ENCODE measurements around the gene STAB1. TPM values are rescaled to one million over a fixed set of nuclear protein-coding genes. Genes with fewer than 3 reads are reported as not detected.

STAB1 gene
- total RNA-seq, 1 donor from 2014 or later: 67.2 TPM

GRCh38 chr3:52450489-52451236 lies 44.5 kb upstream of the STAB1 start:
- peaks cover 22% of the 10 kb centered on the region for H3K36me3 ChIP-seq
- no peaks in the 10 kb centered on the region for H3K9me3 ChIP-seq (replicated peaks)
- H3K27me3 ChIP-seq (ENCODE audit: low read depth): no peaks in the 10 kb centered on the region
- peak overlapping the region; percentile 86 for H3K4me3 ChIP-seq
- peaks cover 51% of the 10 kb centered on the region for H3K4me1 ChIP-seq
- intact Hi-C loops (cut with micrococcal nuclease): no loop called here
- H3K27ac ChIP-seq (replicated peaks): peak overlapping the region; percentile 97
- TF ChIP-seq CTCF (IDR thresholded peaks at IDR 0.05; ENCODE audit: borderline replicate concordance): no peak
- no peak for DNase-seq

- DNase-seq: peak; percentile 16
- no peaks in the 10 kb centered on the region for H3K27me3 ChIP-seq (ENCODE audit: low read depth)
- intact Hi-C loops (cut with micrococcal nuclease): no loop called here
- peaks cover 22% of the 10 kb centered on the region for H3K36me3 ChIP-seq
- H3K9me3 ChIP-seq (replicated peaks): no peaks in the 10 kb centered on the region
- H3K27ac ChIP-seq (replicated peaks): peak overlapping the region; percentile 97
- H3K4me3 ChIP-seq: peak overlapping the region; percentile 86
- TF ChIP-seq CTCF (IDR thresholded peaks at IDR 0.05; ENCODE audit: borderline replicate concordance): peak; percentile 35
- H3K4me1 ChIP-seq: peaks cover 52% of the 10 kb centered on the region
Observed at GRCh38 chr3:52451237-52452083, 43.7 kb upstream of the STAB1 start.

GRCh38 chr3:52452126-52452525 lies 43.0 kb upstream of the STAB1 start:
- H3K9me3 ChIP-seq (replicated peaks): no peaks in the 10 kb centered on the region
- DNase-seq: no peak
- intact Hi-C loops (cut with micrococcal nuclease): no loop called here
- H3K27me3 ChIP-seq (ENCODE audit: low read depth): no peaks in the 10 kb centered on the region
- TF ChIP-seq CTCF (IDR thresholded peaks at IDR 0.05; ENCODE audit: borderline replicate concordance): no peak
- H3K36me3 ChIP-seq: peaks cover 22% of the 10 kb centered on the region
- peak overlapping the region; percentile 97 for H3K27ac ChIP-seq (replicated peaks)
- H3K4me3 ChIP-seq: peak overlapping the region; percentile 86
- H3K4me1 ChIP-seq: peaks cover 52% of the 10 kb centered on the region

- peaks cover 57% of the 10 kb centered on the region for H3K4me1 ChIP-seq
- peak; percentile 81 for DNase-seq
- no peaks in the 10 kb centered on the region for H3K27me3 ChIP-seq (ENCODE audit: low read depth)
- H3K36me3 ChIP-seq: peaks cover 22% of the 10 kb centered on the region
- intact Hi-C loops (cut with micrococcal nuclease): no loop called here
- H3K9me3 ChIP-seq (replicated peaks): no peaks in the 10 kb centered on the region
- peak overlapping the region; percentile 86 for H3K4me3 ChIP-seq
- peak overlapping the region; percentile 97 for H3K27ac ChIP-seq (replicated peaks)
- TF ChIP-seq CTCF (IDR thresholded peaks at IDR 0.05; ENCODE audit: borderline replicate concordance): no peak
Observed at GRCh38 chr3:52452570-52453221, 42.4 kb upstream of the STAB1 start.

- Histone ChIP-seq H3K9me3 (replicated peaks) (no peaks in the 10 kb centered on the region), H3K27me3 (ENCODE audit: low read depth) (no peaks in the 10 kb centered on the region), H3K4me1 (peaks cover 58% of the 10 kb centered on the region), H3K4me3 (peak within 1 kb of the TSS; percentile 86), H3K27ac (replicated peaks) (peak within 1 kb of the TSS; percentile 97), H3K36me3 (peaks cover 32% of the 10 kb centered on the region)
- intact Hi-C loops (cut with micrococcal nuclease): no loop called here
- no peak for TF ChIP-seq CTCF (IDR thresholded peaks at IDR 0.05; ENCODE audit: borderline replicate concordance)
- peak; percentile 70 for DNase-seq
Observed at GRCh38 chr3:52453496-52454249, 41.5 kb upstream of the STAB1 start, which contains the start of gene TNNC1. TNNC1 (minus strand) TSS chr3:52454041; CDS start chr3:52454015, 26 bp downstream.

All from left ventricle myocardium inferior (tissue), 1 donor.